Loucy (cell line): Measurements from ENCODE around the gene C16orf96.

Experiments
- H2AFZ ChIP-seq: fragments of 200-600 bp; sonication (generic); 2 replicates; pipeline ENCODE4 v1.6.0; 2016; ENCODE audit warnings: antibody characterized with exemption, mild to moderate bottlenecking, low read length, moderate library complexity
- H3F3A ChIP-seq: fragments of 200-600 bp; 2 replicates; pipeline ENCODE4 v1.6.0; 2016; ENCODE audit warnings: antibody characterized with exemption, low read depth, mild to moderate bottlenecking
- H3K27me3 ChIP-seq: fragments of 200-600 bp; sonication (generic); 2 replicates; pipeline ENCODE4 v1.6.1; 2014; ENCODE audit warnings: low read length, mild to moderate bottlenecking; ENCODE audit not compliant: insufficient read depth, poor library complexity, severe bottlenecking
- H3K36me3 ChIP-seq: fragments of 200-600 bp; sonication (generic); 2 replicates; pipeline ENCODE4 v1.6.1; 2016; ENCODE audit warnings: low read length; ENCODE audit not compliant: insufficient read depth
- H3K4me1 ChIP-seq: fragments of 200-600 bp; sonication (generic); 2 replicates; pipeline ENCODE4 v1.5.1; 2014; ENCODE audit warnings: low read length, mild to moderate bottlenecking; ENCODE audit not compliant: insufficient read depth, poor library complexity, severe bottlenecking
- H3K4me2 ChIP-seq: fragments of 200-600 bp; sonication (generic); 2 replicates; pipeline ENCODE4 v1.6.0; 2014; ENCODE audit warnings: antibody characterized with exemption, low read length, low read depth, mild to moderate bottlenecking; ENCODE audit not compliant: poor library complexity, severe bottlenecking
- H3K4me3 ChIP-seq: fragments of 200-600 bp; sonication (generic); 2 replicates; pipeline ENCODE4 v1.5.1; 2014; ENCODE audit warnings: low read length, mild to moderate bottlenecking, mixed read lengths; ENCODE audit not compliant: poor library complexity, severe bottlenecking
- H3K79me2 ChIP-seq: fragments of 200-600 bp; sonication (generic); 2 replicates; pipeline ENCODE4 v1.6.1; 2014; ENCODE audit warnings: low read length; ENCODE audit not compliant: insufficient read depth
- H3K9ac ChIP-seq: fragments of 200-600 bp; sonication (generic); 2 replicates; pipeline ENCODE4 v1.6.0; 2014; ENCODE audit warnings: mild to moderate bottlenecking, low read depth, low read length, moderate library complexity; ENCODE audit not compliant: poor library complexity, severe bottlenecking
- H3K9me2 ChIP-seq: fragments of 200-600 bp; sonication (generic); replicated peaks from 2 replicates; pipeline ENCODE4 v1.6.1; 2016; ENCODE audit warnings: low read depth, low read length, mixed read lengths
- H3K9me3 ChIP-seq: fragments of 200-600 bp; sonication (generic); 2 replicates; pipeline ENCODE4 v1.6.1; 2014; ENCODE audit warnings: mild to moderate bottlenecking, antibody characterized with exemption, low read length, low read depth; ENCODE audit not compliant: insufficient read depth
- H4K20me1 ChIP-seq: fragments of 200-600 bp; sonication (generic); 2 replicates; pipeline ENCODE4 v1.6.0; 2014; ENCODE audit warnings: antibody characterized with exemption, low read length, mild to moderate bottlenecking; ENCODE audit not compliant: insufficient read depth, poor library complexity, severe bottlenecking
- EZH2phosphoT487 ChIP-seq: fragments of 200-600 bp; IDR thresholded peaks from 2 replicates; pipeline ENCODE4 v1.6.1; 2018; ENCODE audit warnings: antibody characterized with exemption, mild to moderate bottlenecking, moderate library complexity, borderline replicate concordance
- TF ChIP-seq, protein P1 (sequence below): fragments of 200-600 bp; sonication (generic); conservative IDR thresholded peaks from 2 replicates; pipeline ENCODE4 v1.5.1; 2014; ENCODE audit warnings: mild to moderate bottlenecking, antibody characterized with exemption, low read length

The C16orf96 gene

GRCh38 chr16:4641306-4641687 lies 85.2 kb downstream of the C16orf96 start:
- no peaks in the 10 kb centered on the region for H3K9me2 ChIP-seq
- H3K4me2 ChIP-seq = no peak overlapping the region
- TF ChIP-seq EZH2phosphoT487 = no peak
- TF ChIP-seq, protein P1, sequence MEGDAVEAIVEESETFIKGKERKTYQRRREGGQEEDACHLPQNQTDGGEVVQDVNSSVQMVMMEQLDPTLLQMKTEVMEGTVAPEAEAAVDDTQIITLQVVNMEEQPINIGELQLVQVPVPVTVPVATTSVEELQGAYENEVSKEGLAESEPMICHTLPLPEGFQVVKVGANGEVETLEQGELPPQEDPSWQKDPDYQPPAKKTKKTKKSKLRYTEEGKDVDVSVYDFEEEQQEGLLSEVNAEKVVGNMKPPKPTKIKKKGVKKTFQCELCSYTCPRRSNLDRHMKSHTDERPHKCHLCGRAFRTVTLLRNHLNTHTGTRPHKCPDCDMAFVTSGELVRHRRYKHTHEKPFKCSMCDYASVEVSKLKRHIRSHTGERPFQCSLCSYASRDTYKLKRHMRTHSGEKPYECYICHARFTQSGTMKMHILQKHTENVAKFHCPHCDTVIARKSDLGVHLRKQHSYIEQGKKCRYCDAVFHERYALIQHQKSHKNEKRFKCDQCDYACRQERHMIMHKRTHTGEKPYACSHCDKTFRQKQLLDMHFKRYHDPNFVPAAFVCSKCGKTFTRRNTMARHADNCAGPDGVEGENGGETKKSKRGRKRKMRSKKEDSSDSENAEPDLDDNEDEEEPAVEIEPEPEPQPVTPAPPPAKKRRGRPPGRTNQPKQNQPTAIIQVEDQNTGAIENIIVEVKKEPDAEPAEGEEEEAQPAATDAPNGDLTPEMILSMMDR = no peak
- peaks cover under 1% of the 10 kb centered on the region for H4K20me1 ChIP-seq
- H3K27me3 ChIP-seq = no peaks in the 10 kb centered on the region
- H3K4me1 ChIP-seq = no peaks in the 10 kb centered on the region
- H2AFZ ChIP-seq = no peak overlapping the region
- H3K9ac ChIP-seq = no peak overlapping the region
- no peaks in the 10 kb centered on the region for H3K9me3 ChIP-seq
- no peaks in the 10 kb centered on the region for H3F3A ChIP-seq
- H3K4me3 ChIP-seq = no peak overlapping the region
- peaks cover 19% of the 10 kb centered on the region; the same call in 1 of the 2 replicates for H3K79me2 ChIP-seq
- H3K36me3 ChIP-seq = no peaks in the 10 kb centered on the region

GRCh38 chr16:4641895-4642294 lies 85.8 kb downstream of the C16orf96 start:
- Histone ChIP-seq H3K9me2 (no peaks in the 10 kb centered on the region), H3K4me1 (no peaks in the 10 kb centered on the region), H3K27me3 (no peaks in the 10 kb centered on the region), H3K36me3 (no peaks in the 10 kb centered on the region), H3K9me3 (no peaks in the 10 kb centered on the region), H2AFZ (no peak overlapping the region), H3K4me3 (no peak overlapping the region), H3K79me2 (peaks cover 16% of the 10 kb centered on the region; the same call in 1 of the 2 replicates), H3F3A (no peaks in the 10 kb centered on the region), H4K20me1 (no peaks in the 10 kb centered on the region), H3K4me2 (no peak overlapping the region), H3K9ac (no peak overlapping the region)
- TF ChIP-seq EZH2phosphoT487 = no peak
- TF ChIP-seq, protein P1 = no peak

GRCh38 chr16:4646773-4647643 lies 90.9 kb downstream of the C16orf96 start:
- H3K9me2 ChIP-seq = no peaks in the 10 kb centered on the region
- peaks cover 3% of the 10 kb centered on the region for H4K20me1 ChIP-seq
- H3K36me3 ChIP-seq = peaks cover 6% of the 10 kb centered on the region; the same call in 1 of the 2 replicates
- H3K4me1 ChIP-seq = no peaks in the 10 kb centered on the region
- peaks cover 3% of the 10 kb centered on the region; the same call in 1 of the 2 replicates for H3K79me2 ChIP-seq
- no peak overlapping the region for H3K4me2 ChIP-seq
- H3K27me3 ChIP-seq = no peaks in the 10 kb centered on the region
- no peak overlapping the region for H2AFZ ChIP-seq
- H3K4me3 ChIP-seq = no peak overlapping the region
- no peaks in the 10 kb centered on the region for H3F3A ChIP-seq
- H3K9me3 ChIP-seq = no peaks in the 10 kb centered on the region
- no peak overlapping the region for H3K9ac ChIP-seq
- no peak for TF ChIP-seq EZH2phosphoT487
- TF ChIP-seq, protein P1 = no peak
